22Rv1 (cell line): Measurements from ENCODE around the gene VPS35.

Source experiments
- ZFX ChIP-seq: fragments of 450-650 bp; IDR thresholded peaks from 2 replicates; pipeline ENCODE4 v1.6.1; 2017; ENCODE audit warnings: antibody characterized with exemption, borderline replicate concordance
- TF ChIP-seq, protein P1 (sequence below): fragments of 450-650 bp; IDR thresholded peaks from 2 replicates; pipeline ENCODE4 v1.5.1; 2017; ENCODE audit warnings: mild to moderate bottlenecking

DNA sequence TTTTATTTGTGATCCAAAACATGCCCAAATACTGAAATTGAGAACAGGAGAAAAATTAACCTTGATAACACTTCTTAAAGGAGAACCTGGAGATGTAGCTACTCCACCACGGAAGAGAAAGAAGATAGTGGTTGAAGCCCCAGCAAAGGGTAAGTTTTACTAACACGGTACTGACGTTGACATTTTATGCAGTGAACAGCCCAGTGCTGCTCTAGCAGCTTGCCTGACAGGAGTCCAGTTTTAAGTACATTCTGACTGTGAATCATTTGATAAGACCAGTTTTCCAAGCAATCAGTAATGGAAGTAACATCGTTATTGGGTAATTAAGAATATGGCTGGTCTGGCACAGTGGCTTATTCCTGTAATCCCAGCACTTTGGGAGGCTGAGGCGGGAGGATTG is 7.0 kb upstream of the VPS35 start:
- TF ChIP-seq, protein P1, sequence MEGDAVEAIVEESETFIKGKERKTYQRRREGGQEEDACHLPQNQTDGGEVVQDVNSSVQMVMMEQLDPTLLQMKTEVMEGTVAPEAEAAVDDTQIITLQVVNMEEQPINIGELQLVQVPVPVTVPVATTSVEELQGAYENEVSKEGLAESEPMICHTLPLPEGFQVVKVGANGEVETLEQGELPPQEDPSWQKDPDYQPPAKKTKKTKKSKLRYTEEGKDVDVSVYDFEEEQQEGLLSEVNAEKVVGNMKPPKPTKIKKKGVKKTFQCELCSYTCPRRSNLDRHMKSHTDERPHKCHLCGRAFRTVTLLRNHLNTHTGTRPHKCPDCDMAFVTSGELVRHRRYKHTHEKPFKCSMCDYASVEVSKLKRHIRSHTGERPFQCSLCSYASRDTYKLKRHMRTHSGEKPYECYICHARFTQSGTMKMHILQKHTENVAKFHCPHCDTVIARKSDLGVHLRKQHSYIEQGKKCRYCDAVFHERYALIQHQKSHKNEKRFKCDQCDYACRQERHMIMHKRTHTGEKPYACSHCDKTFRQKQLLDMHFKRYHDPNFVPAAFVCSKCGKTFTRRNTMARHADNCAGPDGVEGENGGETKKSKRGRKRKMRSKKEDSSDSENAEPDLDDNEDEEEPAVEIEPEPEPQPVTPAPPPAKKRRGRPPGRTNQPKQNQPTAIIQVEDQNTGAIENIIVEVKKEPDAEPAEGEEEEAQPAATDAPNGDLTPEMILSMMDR, result no peak
- TF ChIP-seq ZFX, result no peak
